B cell (primary cell): Measurements from ENCODE around the gene RPP14. TPM values are rescaled to one million over a fixed set of nuclear protein-coding genes. Genes with fewer than 3 reads are reported as not detected.
"Not testable (repeated sequence)": the region's sequence is repeated elsewhere in the genome, so short reads cannot be mapped to it uniquely, and the experiment has no call there.

Experiments used
- ATAC-seq: fragments of 200-7000 bp; cut with Tn5 transposase; one replicate; pipeline ENCODE4 v1.10.0; 2021; ENCODE audit warnings: low read depth, mild to moderate bottlenecking, moderate number of reproducible peaks, moderate library complexity
- CTCF ChIA-PET: fragments of 350-600 bp; sonication (Branson Sonifier 250); formaldehyde crosslinking; loops from one replicate; lab custom pipeline; 2021; ENCODE audit warnings: antibody characterized with exemption, inconsistent platforms; lab: Charles Lee
- POLR2A ChIA-PET: fragments of 350-600 bp; sonication (Branson Sonifier 250); formaldehyde crosslinking; loops from one replicate; lab custom pipeline; 2021; ENCODE audit warnings: antibody characterized with exemption; lab: Charles Lee
- DNase-seq: peaks from one replicate; pipeline ENCODE4 v3.0.0; 2013
- H2AFZ ChIP-seq: 2 replicates; pipeline ENCODE4 v1.6.1; 2012; ENCODE audit warnings: mild to moderate bottlenecking, low read depth, low read length; ENCODE audit not compliant: insufficient read depth, poor library complexity, severe bottlenecking
- H3K27ac ChIP-seq, 2 donors: 1 replicate in 1 of 2; 2 replicates in 1 of 2; pipeline ENCODE4 v1.5.1; 2012 to 2013; ENCODE audit warnings: low read length in 2 of 2, mild to moderate bottlenecking in 2 of 2, moderate library complexity in 1 of 2
- H3K27me3 ChIP-seq, 4 experiments: fragments of 200-600 bp in 1 of 4; sonication (generic) in 1 of 4; replicated peaks in 1 of 4; 1 replicate in 2 of 4; 2 replicates in 2 of 4; pipeline versions ENCODE4 v1.6.1 to v1.7.0; 2013 to 2016; ENCODE audit warnings: low read length in 3 of 4, mild to moderate bottlenecking in 2 of 4, mixed read lengths in 1 of 4, moderate library complexity in 1 of 4; ENCODE audit not compliant: insufficient read depth in 4 of 4, control insufficient read depth in 3 of 4; ENCODE audit errors: control extremely low read depth in 1 of 4
- H3K36me3 ChIP-seq, 2 experiments: replicated peaks in 1 of 2; 1 replicate in 1 of 2; 2 replicates in 1 of 2; pipeline versions ENCODE4 v1.6.1 to v1.7.1; 2013; ENCODE audit warnings: low read length in 1 of 2; ENCODE audit not compliant: insufficient read depth in 2 of 2, control insufficient read depth in 1 of 2; ENCODE audit errors: control extremely low read depth in 1 of 2, extremely low read depth in 1 of 2
- H3K4me1 ChIP-seq, 2 donors: fragments of 200-600 bp in 1 of 2; sonication (generic) in 1 of 2; 1 replicate in 1 of 2; 2 replicates in 1 of 2; pipeline versions ENCODE4 v1.5.1 to v1.6.1; 2013 to 2017; ENCODE audit warnings: low read length in 2 of 2; ENCODE audit not compliant: control insufficient read depth in 2 of 2, insufficient read depth in 2 of 2
- H3K4me2 ChIP-seq: replicated peaks from 2 replicates; pipeline ENCODE3; 2012; ENCODE audit warnings: mild to moderate bottlenecking, low read depth, low read length; ENCODE audit not compliant: poor library complexity, severe bottlenecking
- H3K4me3 ChIP-seq, 5 experiments: fragments of 200-600 bp in 1 of 5; sonication (generic) in 1 of 5; 1 replicate in 3 of 5; 2 replicates in 2 of 5; pipeline versions ENCODE4 v1.5.1 to v1.7.0; 2011 to 2016; ENCODE audit warnings: low read length in 4 of 5, mild to moderate bottlenecking in 4 of 5, low read depth in 2 of 5, control low read depth in 1 of 5, moderate library complexity in 1 of 5; ENCODE audit not compliant: insufficient read depth in 1 of 5; ENCODE audit errors: control extremely low read depth in 1 of 5, extremely low read depth in 1 of 5
- H3K79me2 ChIP-seq: fragments of 200-600 bp; sonication (generic); one replicate; pipeline ENCODE4 v1.6.0; 2016; ENCODE audit warnings: low read length; ENCODE audit not compliant: control insufficient read depth, insufficient read depth
- H3K9ac ChIP-seq: fragments of 200-600 bp; sonication (generic); 2 replicates; pipeline ENCODE4 v1.6.1; 2017; ENCODE audit warnings: mild to moderate bottlenecking, low read length, moderate library complexity
- H3K9me3 ChIP-seq, 3 donors: one replicate each; pipeline versions ENCODE4 v1.6.1 to v1.7.1; 2013; ENCODE audit warnings: low read length in 2 of 3; ENCODE audit not compliant: control insufficient read depth in 2 of 3, insufficient read depth in 1 of 3; ENCODE audit errors: control extremely low read depth in 1 of 3
- H4K20me1 ChIP-seq: 2 replicates; pipeline ENCODE4 v1.6.0; 2012; ENCODE audit warnings: mild to moderate bottlenecking, low read length; ENCODE audit not compliant: insufficient read depth, control insufficient read depth, poor library complexity, severe bottlenecking
- H3K27ac Mint-ChIP-seq: one replicate; pipeline ENCODE4 v1.8.0; 2021; ENCODE audit warnings: mixed read lengths
- H3K27me3 Mint-ChIP-seq: one replicate; pipeline ENCODE4 v1.8.0; 2021; ENCODE audit warnings: mixed read lengths
- H3K4me1 Mint-ChIP-seq: one replicate; pipeline ENCODE4 v1.8.0; 2021; ENCODE audit warnings: mixed read lengths
- H3K4me3 Mint-ChIP-seq: one replicate; pipeline ENCODE4 v1.8.0; 2021; ENCODE audit warnings: mixed read lengths
- H3K9me3 Mint-ChIP-seq: one replicate; pipeline ENCODE4 v1.8.0; 2022; ENCODE audit warnings: mixed read lengths; ENCODE audit not compliant: insufficient read depth
- CTCF ChIP-seq: fragments of 200-600 bp; IDR thresholded peaks from one replicate; pipeline ENCODE4 v1.8.0; 2022; ENCODE audit warnings: antibody characterized with exemption, mild to moderate bottlenecking
- EZH2 ChIP-seq: IDR thresholded peaks from 2 replicates; pipeline ENCODE4 v1.6.1; 2012; ENCODE audit warnings: borderline replicate concordance, low read depth, mild to moderate bottlenecking, moderate library complexity, low read length; ENCODE audit not compliant: insufficient read depth, poor library complexity, severe bottlenecking
- WGBS: methylation state at CpG from one replicate; pipeline ENCODE4 v1.1.5; 2013; ENCODE audit warnings: missing lambda C conversion rate; ENCODE audit not compliant: insufficient coverage; 5-methylcytosine and 5-hydroxymethylcytosine counted together
- intact Hi-C: fragments of 100-400 bp; cut with micrococcal nuclease; formaldehyde crosslinking; loops from one replicate; pipeline ENCODE4 v1.10.0; 2022
- polyA plus RNA-seq: library from polyadenylated mRNA; depleted of rRNA; stranded (reverse); fragments of >200 nt; gene quantifications from 2 replicates; pipeline ENCODE4 v1.2.3, GENCODE V29; 2012
- total RNA-seq, 2 donors: library from RNA; stranded (reverse); fragments of 120-200 nt in 1 of 2; gene quantifications; 1 replicate in 1 of 2; 2 replicates in 1 of 2; pipeline versions ENCODE4 v1.2.3 to v1.2.4, GENCODE V29; 2013 to 2022

The RPP14 gene
- total and polyA plus RNA-seq, 2 donors (not counting 1 experiment from before 2014, with no cell fraction given) = 4.7 to 17.9 TPM

DNA sequence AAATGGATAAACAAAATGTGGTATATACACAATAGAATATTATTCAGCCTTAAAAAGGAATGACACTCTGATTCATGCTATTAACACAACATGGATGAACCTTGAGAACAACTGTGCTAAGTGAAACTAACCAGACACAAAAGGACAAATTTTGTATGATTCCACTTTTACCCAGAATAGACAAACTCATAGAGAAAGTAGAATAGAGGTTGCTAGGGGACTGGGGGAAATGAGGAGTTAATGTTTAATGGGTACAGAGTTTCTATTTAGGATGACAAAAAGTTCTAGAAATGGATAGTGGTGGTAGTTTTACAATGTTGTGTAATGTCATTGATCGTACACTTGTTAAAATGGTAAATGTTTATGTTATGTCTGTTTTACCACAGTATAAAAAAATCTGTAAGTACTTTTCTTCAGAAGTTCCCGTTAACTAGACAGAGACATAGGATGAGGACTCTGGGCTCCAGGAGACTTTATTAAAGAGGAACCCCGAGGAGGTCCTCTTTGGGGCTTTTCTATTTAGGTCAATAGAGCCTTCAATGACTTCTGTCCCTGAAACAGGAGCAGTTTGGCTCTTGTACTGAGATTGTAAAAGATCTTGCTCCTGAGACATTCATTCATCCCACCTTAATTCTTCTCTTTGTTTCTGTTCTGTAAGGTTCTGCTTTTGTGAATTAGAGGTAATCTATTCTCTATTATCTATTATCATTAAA lies 43.9 kb upstream of the RPP14 start:
- ChIA-PET POLR2A (no interaction called here), CTCF (no interaction called here)
- Histone ChIP-seq H3K4me1 (no peaks in the 10 kb centered on the region), H3K4me3 (no peak overlapping the region), H3K9me3 (no peaks in the 10 kb centered on the region), H3K79me2 (peaks cover 3% of the 10 kb centered on the region), H3K4me2 (no peak overlapping the region), H3K27ac (no peak overlapping the region), H3K27me3 (no peaks in the 10 kb centered on the region), H3K9ac (no peak overlapping the region), H3K36me3 (peaks cover 1 to 35% of the 10 kb centered on the region in 2 experiments), H2AFZ (no peak overlapping the region), H4K20me1 (no peaks in the 10 kb centered on the region)
- Mint-ChIP-seq H3K9me3 (no peaks in the 10 kb centered on the region), H3K27me3 (no peaks in the 10 kb centered on the region), H3K4me1 (no peaks in the 10 kb centered on the region), H3K27ac (no peak overlapping the region), H3K4me3 (no peak overlapping the region)
- 67% methylated on average over 1 of the region's 3 CpGs for WGBS
- ATAC-seq = no peak
- TF ChIP-seq EZH2 (no peak), CTCF (no peak)
- no peak for DNase-seq
- intact Hi-C loops = no loop called here

GRCh38 chr3:58266577-58266976 lies 39.5 kb upstream of the RPP14 start:
- H3K4me1 Mint-ChIP-seq = no peaks in the 10 kb centered on the region
- H3K36me3 ChIP-seq = peaks cover 0 to 40% of the 10 kb centered on the region in 2 experiments
- H2AFZ ChIP-seq = no peak overlapping the region
- no CpG with 5 or more reads among the region's 1 CpG for WGBS
- TF ChIP-seq CTCF (no peak), EZH2 (no peak)
- peaks cover under 1% of the 10 kb centered on the region for H3K79me2 ChIP-seq
- H3K27ac ChIP-seq = no peak overlapping the region
- no peaks in the 10 kb centered on the region for H4K20me1 ChIP-seq
- H3K4me3 Mint-ChIP-seq = no peak overlapping the region
- H3K27me3 ChIP-seq = no peaks in the 10 kb centered on the region
- no peak overlapping the region for H3K4me2 ChIP-seq
- CTCF ChIA-PET = interaction anchor here (0.9 kb wide), 1 partner anchor 11 kb away, joined by 3 read pairs; no protein-coding TSS in a partner anchor
- H3K9ac ChIP-seq = no peak overlapping the region
- H3K4me1 ChIP-seq = no peaks in the 10 kb centered on the region
- H3K9me3 ChIP-seq = no peaks in the 10 kb centered on the region
- H3K9me3 Mint-ChIP-seq = no peaks in the 10 kb centered on the region
- DNase-seq = no peak
- H3K27ac Mint-ChIP-seq = no peak overlapping the region
- H3K27me3 Mint-ChIP-seq = no peaks in the 10 kb centered on the region
- ATAC-seq = no peak
- no peak overlapping the region for H3K4me3 ChIP-seq
- intact Hi-C loops = no loop called here
- POLR2A ChIA-PET = no interaction called here

- CTCF ChIA-PET, ATAC-seq: not testable (repeated sequence)
These were observed 38.5 kb upstream of the RPP14 start for GRCh38 chr3:58267543-58267942.

More at GRCh38 chr3:58267543-58267942, 38.5 kb upstream of the RPP14 start:
- H3K27me3 Mint-ChIP-seq, H2AFZ ChIP-seq, H3K27me3 ChIP-seq, POLR2A ChIA-PET, H3K9ac ChIP-seq, H3K4me1 Mint-ChIP-seq, H3K4me3 Mint-ChIP-seq, H3K27ac Mint-ChIP-seq, H3K9me3 ChIP-seq, H3K4me2 ChIP-seq, H4K20me1 ChIP-seq, H3K4me1 ChIP-seq, H3K4me3 ChIP-seq, intact Hi-C loops, H3K9me3 Mint-ChIP-seq, DNase-seq, H3K79me2 ChIP-seq, H3K27ac ChIP-seq: not testable (repeated sequence)
- H3K36me3 ChIP-seq = peaks cover 0 to 47% of the 10 kb centered on the region in 2 experiments
- 100% methylated on average over 1 of the region's 1 CpG for WGBS
